Lower lobe of right lung (tissue), 2 donors: ENCODE measurements around the gene TBL2. TPM values are rescaled to one million over a fixed set of nuclear protein-coding genes. Genes with fewer than 3 reads are reported as not detected.

Experiments
- ATAC-seq, 2 donors: fragments of 200-7000 bp; cut with Tn5 transposase; one replicate each; pipeline ENCODE4 v1.9.1; 2020 to 2022; ENCODE audit warnings: mild to moderate bottlenecking in 2 of 2, moderate library complexity in 2 of 2
- DNase-seq: peaks from one replicate; pipeline ENCODE4 v3.0.0-alpha.2; 2020
- H3K27ac ChIP-seq: fragments of 200-600 bp; one replicate; pipeline ENCODE4 v1.8.0; 2022
- H3K27me3 ChIP-seq: fragments of 200-600 bp; one replicate; pipeline ENCODE4 v1.8.0; 2022; ENCODE audit warnings: low read depth
- H3K36me3 ChIP-seq: fragments of 200-600 bp; one replicate; pipeline ENCODE4 v1.8.0; 2022; ENCODE audit warnings: mild to moderate bottlenecking
- H3K4me1 ChIP-seq: fragments of 200-600 bp; one replicate; pipeline ENCODE4 v1.8.0; 2022
- H3K4me3 ChIP-seq: fragments of 200-600 bp; one replicate; pipeline ENCODE4 v1.8.0; 2022; ENCODE audit warnings: mild to moderate bottlenecking
- H3K9me3 ChIP-seq: fragments of 200-600 bp; one replicate; pipeline ENCODE4 v1.8.0; 2022
- intact Hi-C: fragments of 100-400 bp; cut with DNase I; formaldehyde crosslinking; loops from one replicate; pipeline ENCODE4 v1.11.0; 2022
- total RNA-seq: library from RNA; stranded (reverse); fragmentation: NEBNext Ultra II Directional; extraction: Animal tissue kit (Norgen Biotek cat#: 25700); gene quantifications from one replicate; pipeline ENCODE4 v1.2.1, GENCODE V29; 2021
- TF ChIP-seq, protein P1 (sequence below): fragments of 200-600 bp; IDR thresholded peaks from one replicate; pipeline ENCODE4 v1.8.0; 2022; ENCODE audit warnings: antibody characterized with exemption, mild to moderate bottlenecking
- donor health status: DM: no; HTN: yes; CAD: no; lungs with severe emphysema.

The TBL2 gene
- total RNA-seq, 1 donor from 2014 or later = 27.9 TPM

- H3K36me3 ChIP-seq = no peaks in the 10 kb centered on the region
- intact Hi-C loops = loop anchor here (10.0 kb wide), 1 partner anchor 125 kb away; no protein-coding TSS in a partner anchor
- no peak overlapping the region for H3K4me3 ChIP-seq
- no peaks in the 10 kb centered on the region for H3K4me1 ChIP-seq
- H3K27ac ChIP-seq = no peak overlapping the region
- ATAC-seq = no peak
- no peak for DNase-seq
- TF ChIP-seq, protein P1, sequence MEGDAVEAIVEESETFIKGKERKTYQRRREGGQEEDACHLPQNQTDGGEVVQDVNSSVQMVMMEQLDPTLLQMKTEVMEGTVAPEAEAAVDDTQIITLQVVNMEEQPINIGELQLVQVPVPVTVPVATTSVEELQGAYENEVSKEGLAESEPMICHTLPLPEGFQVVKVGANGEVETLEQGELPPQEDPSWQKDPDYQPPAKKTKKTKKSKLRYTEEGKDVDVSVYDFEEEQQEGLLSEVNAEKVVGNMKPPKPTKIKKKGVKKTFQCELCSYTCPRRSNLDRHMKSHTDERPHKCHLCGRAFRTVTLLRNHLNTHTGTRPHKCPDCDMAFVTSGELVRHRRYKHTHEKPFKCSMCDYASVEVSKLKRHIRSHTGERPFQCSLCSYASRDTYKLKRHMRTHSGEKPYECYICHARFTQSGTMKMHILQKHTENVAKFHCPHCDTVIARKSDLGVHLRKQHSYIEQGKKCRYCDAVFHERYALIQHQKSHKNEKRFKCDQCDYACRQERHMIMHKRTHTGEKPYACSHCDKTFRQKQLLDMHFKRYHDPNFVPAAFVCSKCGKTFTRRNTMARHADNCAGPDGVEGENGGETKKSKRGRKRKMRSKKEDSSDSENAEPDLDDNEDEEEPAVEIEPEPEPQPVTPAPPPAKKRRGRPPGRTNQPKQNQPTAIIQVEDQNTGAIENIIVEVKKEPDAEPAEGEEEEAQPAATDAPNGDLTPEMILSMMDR = no peak
- no peaks in the 10 kb centered on the region for H3K9me3 ChIP-seq
- peaks cover 13% of the 10 kb centered on the region for H3K27me3 ChIP-seq
These were observed 21.5 kb upstream of the TBL2 start for GRCh38 chr7:73599916-73600315.

GRCh38 chr7:73599151-73599882 is 20.9 kb upstream of the TBL2 start:
- Histone ChIP-seq H3K4me1 (no peaks in the 10 kb centered on the region), H3K27ac (no peak overlapping the region), H3K27me3 (peaks cover 13% of the 10 kb centered on the region), H3K4me3 (no peak overlapping the region), H3K9me3 (no peaks in the 10 kb centered on the region), H3K36me3 (no peaks in the 10 kb centered on the region)
- intact Hi-C loops = no loop called here
- TF ChIP-seq, protein P1 = no peak
- ATAC-seq (no peak), DNase-seq (no peak)

DNA sequence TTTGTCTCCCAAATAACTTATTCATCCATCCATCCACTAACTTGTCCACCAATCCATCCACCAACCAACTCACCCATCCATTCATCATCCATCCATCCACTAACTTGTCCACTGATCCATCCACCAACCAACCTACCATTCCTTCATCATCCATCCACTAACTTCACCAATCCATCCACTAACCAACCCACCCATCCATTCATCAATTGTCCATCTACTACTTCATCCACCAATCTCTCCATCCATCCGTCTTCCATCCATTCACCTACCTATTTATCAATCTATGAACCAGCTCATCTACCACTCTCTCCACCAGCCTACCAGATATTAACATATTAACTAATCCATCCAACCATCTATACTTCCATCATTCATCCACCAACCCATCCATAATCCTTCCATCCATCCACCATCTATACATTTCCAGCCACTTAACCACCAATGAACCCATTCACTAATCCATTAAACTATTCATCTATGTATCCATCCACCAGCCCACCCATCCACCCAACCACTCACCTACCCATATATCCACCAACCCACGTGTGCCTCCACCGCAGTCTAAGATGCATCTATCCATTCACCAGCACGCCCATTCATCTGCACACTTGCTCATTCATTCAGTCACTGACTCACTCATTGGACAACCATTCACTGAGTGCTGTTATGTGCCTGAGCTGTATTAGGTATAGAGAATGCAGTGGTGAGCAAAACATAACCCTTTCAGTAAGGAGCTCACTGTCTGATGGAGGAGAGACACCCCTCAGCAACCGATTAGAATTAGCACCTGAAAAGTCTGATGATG is 19.8 kb upstream of the TBL2 start:
- DNase-seq (no peak), ATAC-seq (no peak)
- H3K9me3 ChIP-seq = no peaks in the 10 kb centered on the region
- no peaks in the 10 kb centered on the region for H3K36me3 ChIP-seq
- no peaks in the 10 kb centered on the region for H3K4me1 ChIP-seq
- TF ChIP-seq, protein P1 = no peak
- H3K4me3 ChIP-seq = no peak overlapping the region
- no peak overlapping the region for H3K27ac ChIP-seq
- peaks cover 10% of the 10 kb centered on the region for H3K27me3 ChIP-seq
- intact Hi-C loops = no loop called here

DNA sequence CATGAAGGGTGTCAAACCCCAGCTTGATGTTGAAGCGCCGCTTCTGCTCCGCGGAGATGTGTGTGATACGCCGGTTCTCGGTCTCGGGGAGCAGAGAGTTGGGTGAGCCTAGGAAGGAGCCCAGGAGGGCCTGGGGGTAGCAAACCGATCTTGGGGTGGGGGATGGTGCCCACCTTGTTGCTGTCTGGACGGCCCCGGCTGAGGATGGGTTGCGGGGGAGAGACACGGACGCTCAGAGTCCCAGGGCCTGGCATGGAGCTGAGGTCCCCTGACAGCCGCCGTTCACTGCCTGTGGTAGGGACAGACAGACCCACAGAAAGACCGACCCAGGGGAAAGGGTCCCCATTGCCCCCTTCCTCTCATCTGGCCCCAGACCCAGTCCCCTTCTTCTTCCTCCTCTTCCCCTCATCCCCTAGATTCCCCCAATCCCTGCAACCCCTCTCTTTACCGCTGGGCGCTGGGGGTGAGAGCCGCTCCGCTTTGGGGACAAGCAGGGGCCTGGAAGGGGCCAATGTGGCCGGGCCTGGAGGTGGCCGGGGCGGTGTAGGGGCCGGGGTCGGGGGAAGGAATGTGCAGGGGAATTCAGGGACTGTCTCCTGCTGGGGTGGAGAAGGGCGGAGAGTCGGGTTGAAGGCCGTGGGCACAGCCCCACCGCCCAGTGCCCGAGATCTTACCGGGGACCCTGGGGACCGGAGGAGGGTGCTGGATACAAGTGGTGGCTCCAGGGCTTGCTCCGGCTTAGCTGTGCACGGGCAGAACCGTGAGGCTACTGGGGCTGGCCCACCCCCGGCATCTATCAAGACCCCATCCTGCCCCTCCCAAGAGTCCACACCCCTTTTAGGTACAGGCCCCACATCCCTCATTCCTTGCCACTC is 18.0 kb upstream of the TBL2 start:
- ATAC-seq = no peak
- DNase-seq = no peak
- TF ChIP-seq, protein P1 = no peak

DNA sequence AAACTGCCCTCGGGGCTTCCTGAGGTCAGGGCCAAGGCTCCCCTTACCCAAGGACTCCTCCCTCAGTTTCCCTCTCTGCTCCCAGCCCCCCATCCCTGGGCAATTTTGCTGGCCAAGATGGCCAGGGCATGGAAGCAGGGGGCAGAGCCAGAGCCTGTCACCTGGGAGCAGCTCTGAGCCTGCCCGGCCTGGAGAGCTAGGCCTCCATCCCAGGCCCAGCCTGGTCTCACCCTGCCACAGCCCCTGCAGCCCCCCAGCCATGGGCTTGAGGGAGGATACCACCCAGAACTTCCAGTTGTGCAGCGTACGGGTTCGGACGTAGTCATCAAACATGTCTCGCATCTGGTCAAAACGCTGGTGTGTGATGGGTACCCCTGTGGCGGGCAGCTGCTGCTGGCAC is 17.0 kb upstream of the TBL2 start:
- no peak overlapping the region for H3K27ac ChIP-seq
- no peak for ATAC-seq
- H3K9me3 ChIP-seq = no peaks in the 10 kb centered on the region
- H3K36me3 ChIP-seq = no peaks in the 10 kb centered on the region
- no peaks in the 10 kb centered on the region for H3K4me1 ChIP-seq
- no peak overlapping the region for H3K4me3 ChIP-seq
- no peak for DNase-seq
- TF ChIP-seq, protein P1 = no peak
- peaks cover 3% of the 10 kb centered on the region for H3K27me3 ChIP-seq
- intact Hi-C loops = no loop called here

More for the DNA sequence above, 18.0 kb upstream of the TBL2 start:
- H3K27ac ChIP-seq = no peak overlapping the region
- no peaks in the 10 kb centered on the region for H3K4me1 ChIP-seq
- H3K36me3 ChIP-seq = no peaks in the 10 kb centered on the region
- no peak overlapping the region for H3K4me3 ChIP-seq
- H3K27me3 ChIP-seq = peaks cover 3% of the 10 kb centered on the region
- intact Hi-C loops = no loop called here
- H3K9me3 ChIP-seq = no peaks in the 10 kb centered on the region
